ENCODE data around the gene RSU1.

Gene RSU1

DNA sequence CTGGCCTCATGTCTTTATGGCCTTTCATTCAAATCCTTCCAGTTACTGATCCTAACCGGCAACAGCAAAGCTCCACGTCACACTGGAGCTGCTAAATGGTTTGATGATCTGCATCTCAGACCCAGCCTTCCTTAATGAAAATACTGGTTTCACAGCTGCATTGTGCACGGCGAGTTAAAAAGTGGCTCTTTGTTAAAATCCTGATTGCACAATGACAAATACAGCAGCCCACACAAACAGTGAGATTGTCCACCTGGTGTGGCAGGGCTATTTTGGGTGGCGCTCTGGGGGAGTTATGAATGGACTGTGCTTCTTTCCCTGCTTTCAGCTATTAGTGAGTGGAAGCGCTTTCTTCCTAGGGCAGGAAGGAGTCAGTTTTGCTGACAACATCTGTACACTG is 232.1 kb downstream of the RSU1 start:
- no peak for DNase-seq

DNA sequence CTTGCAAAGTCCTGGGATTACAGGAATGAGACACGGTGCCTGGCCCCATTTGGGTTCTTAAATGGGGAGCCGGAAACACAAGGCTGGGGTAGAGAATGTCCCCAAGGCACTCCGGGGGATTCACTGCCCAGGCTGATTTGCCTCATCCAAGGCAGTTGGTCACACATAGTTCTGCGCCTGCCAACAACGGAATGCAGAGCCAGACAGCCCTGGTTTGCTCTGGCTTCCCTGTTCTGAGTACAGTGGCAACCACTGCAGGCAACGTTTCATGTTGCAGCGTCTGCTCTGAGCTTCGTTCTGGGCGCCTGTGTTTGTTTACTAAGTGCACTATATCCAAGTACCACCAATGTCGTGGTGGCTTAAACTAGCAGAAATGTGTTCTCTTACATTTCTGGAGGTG is 233.8 kb downstream of the RSU1 start:
- DNase-seq: no peak

- no peak for DNase-seq
Observed at GRCh38 chr10:16581202-16581601, 236.0 kb downstream of the RSU1 start.

DNA sequence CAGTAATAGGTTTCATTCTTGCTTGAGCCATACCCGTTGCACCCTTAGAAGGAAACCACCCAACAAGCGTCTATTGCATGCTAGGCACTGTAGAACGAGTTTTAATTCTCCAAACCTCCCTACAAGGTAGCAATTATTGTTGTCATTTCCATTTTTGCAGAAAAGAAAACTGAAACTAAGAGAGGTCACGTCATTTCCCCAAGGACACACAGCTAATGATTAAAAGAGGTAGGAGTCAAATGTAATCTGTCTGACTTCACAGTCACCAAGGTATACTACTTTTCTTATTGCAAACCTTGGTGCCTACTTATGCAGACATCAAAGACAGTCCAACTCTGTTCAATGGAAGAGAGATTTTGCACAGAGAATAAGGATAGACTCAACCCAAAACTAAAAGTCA is 246.5 kb downstream of the RSU1 start:
- DNase-seq: no peak

DNA sequence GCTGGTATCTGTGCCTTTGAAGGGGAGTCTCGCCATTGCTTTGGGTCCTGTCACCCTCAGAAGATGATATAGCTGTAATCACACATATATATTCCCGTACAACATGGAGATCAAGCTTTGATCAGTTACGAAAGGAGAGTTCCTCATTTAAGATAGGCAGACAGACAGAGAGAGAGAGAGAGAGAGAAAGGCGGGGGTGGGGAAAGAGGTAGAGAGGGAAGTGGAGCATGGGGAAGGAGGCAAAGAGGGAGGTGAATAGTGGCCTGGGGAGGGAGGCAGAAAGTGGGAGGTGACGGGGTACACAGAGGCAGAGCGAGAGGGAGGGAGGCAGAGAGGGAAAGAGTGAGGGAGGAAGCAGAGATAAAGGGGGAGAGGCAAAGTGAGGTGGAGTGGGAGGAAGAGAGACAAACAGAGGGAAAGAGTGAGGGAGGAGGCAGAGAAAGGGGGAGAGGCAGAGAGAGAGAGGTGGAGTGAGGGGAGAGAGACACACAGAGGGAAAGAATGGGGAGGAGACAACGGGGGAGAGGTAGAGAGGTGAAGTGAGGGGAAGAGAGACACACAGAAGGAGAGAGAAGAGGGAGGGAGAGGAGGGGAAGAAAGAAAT is 250.9 kb downstream of the RSU1 start:
- no peak for DNase-seq

- DNase-seq: no peak
Observed at GRCh38 chr10:16565604-16566003, 251.6 kb downstream of the RSU1 start.

- DNase-seq: no peak
Observed at GRCh38 chr10:16562891-16563290, 254.3 kb downstream of the RSU1 start.

DNA sequence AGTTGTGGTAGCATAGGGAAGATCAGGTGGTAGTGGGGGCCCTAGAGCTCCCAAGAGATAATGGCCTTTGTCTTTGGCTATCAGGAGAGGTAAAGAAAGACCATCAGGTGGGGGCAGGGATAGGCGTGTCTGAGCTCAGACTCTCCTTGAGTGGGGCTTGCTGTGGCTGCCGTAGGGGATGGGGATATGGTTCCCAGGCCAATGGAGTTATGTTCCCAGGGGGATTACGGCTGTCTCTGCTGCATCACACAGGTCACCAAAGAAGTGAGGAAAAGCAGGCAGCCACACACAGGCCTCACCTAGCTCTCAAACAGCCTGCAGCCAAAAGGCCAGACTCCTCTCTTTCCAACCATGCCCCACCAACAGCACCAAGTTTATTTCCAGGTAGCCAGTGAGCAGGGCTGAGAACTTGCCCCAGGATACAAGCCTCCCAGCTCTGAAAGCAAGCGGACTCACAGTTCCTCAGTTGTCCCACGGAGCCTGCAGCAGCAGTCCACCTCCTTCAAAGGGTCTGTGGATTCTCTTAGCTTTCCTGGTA is 257.9 kb downstream of the RSU1 start:
- DNase-seq: no peak

- no peak for DNase-seq
Observed at GRCh38 chr10:16547973-16548372, 269.3 kb downstream of the RSU1 start.

GRCh38 chr10:16545116-16545736 is 272.0 kb downstream of the RSU1 start:
- DNase-seq: no peak

- no peak for DNase-seq
Observed at GRCh38 chr10:16544591-16544990, 272.6 kb downstream of the RSU1 start.

DNA sequence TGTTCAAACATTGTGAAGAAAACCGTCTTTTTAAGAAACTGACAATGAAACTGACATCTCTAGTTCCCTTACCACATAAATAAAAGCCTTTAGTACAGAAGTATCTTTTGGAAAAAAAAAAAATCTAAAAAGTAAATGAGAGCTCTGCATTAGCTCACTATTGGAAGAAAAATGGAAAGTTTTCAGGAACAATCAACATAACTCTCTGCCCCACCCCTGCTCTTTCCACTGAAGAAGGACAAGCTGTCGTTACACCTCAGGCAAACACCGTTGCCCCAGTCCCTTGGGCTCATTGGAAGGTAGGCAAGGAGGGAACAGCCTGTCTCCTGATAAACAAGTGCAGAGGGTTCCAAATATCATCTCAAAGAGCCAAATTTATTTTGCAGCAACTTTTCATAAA is 273.1 kb downstream of the RSU1 start:
- DNase-seq: no peak
